GM12801 (cell line): ENCODE measurements around the gene CLEC2B.

ENCODE experiments used
- TF ChIP-seq, protein P1 (sequence below): IDR thresholded peaks from one replicate; pipeline ENCODE4 v1.5.1; 2011; ENCODE audit warnings: control low read depth; ENCODE audit not compliant: insufficient read length; ENCODE audit errors: extremely low read depth

Gene CLEC2B

DNA sequence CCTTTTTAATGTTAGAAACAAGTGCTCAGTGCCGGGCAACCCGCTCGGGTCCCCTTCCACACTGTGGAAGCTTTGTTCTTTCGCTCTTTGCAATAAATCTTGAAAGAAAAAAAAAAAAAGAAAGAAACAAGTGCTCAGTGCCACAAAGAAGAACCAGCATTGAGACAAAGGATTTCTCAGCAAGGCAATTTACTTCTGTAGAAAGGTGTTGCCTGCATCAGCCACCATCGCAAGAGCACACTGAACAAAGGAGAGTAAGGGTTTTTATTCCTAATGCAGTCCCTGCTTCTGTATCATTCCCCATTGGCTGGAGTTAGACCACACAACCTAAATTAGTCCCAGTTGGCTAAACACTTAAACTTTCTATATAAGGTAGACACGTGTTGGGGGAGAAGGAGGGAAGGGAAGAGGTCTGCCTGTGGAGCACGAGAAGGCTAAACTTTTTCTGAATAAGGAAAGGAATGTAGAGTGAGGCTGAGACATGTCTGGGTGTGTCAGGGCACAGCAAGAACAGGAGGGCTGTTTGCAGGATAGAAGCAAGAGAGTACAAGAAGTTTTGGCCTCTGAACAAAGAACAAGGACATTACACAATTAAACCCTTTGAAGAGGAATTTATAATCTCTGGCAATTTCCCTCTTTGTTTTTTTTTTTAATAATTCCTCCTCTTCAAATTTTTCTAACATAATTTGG lies 33.5 kb upstream of the CLEC2B start:
- TF ChIP-seq, protein P1, sequence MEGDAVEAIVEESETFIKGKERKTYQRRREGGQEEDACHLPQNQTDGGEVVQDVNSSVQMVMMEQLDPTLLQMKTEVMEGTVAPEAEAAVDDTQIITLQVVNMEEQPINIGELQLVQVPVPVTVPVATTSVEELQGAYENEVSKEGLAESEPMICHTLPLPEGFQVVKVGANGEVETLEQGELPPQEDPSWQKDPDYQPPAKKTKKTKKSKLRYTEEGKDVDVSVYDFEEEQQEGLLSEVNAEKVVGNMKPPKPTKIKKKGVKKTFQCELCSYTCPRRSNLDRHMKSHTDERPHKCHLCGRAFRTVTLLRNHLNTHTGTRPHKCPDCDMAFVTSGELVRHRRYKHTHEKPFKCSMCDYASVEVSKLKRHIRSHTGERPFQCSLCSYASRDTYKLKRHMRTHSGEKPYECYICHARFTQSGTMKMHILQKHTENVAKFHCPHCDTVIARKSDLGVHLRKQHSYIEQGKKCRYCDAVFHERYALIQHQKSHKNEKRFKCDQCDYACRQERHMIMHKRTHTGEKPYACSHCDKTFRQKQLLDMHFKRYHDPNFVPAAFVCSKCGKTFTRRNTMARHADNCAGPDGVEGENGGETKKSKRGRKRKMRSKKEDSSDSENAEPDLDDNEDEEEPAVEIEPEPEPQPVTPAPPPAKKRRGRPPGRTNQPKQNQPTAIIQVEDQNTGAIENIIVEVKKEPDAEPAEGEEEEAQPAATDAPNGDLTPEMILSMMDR: no peak

DNA sequence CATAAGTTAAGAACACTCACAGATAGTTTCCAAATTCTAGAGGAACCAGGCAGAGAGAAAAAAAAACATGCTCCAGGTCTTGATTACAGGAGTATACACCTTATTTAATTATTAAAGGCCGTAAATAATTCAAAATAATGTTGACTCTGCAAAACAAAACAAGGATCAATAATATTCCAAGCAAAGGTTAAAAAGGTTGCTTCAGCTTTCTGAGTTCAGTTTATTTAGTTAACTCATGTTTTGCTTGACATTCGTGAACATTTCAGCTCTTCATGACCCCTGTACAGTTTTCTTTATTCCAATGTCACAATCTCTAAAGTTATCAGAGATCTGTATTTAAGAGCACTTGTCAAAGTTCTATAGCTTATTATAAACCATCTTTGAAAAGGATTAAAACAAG lies 31.8 kb upstream of the CLEC2B start:
- TF ChIP-seq, protein P1: no peak

DNA sequence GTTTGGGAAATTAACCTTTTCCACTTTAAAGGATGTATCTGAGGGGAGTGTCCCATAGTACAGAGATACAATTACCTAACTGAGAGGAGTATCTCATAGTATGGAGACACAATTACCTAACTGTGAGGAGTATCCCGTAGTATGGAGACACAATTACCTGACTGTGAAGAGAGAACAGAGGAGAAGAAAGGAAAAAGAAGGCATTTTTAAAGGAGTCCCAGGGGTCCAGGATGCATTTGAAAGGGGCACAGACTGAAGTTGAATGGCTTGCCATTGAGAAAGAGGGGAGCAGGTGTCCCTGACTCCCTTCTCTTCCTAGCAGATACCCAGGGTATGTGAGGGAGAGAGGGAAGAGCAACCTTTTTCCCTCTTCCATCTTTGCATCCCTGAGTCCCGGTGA lies 30.1 kb upstream of the CLEC2B start:
- TF ChIP-seq, protein P1: no peak

DNA sequence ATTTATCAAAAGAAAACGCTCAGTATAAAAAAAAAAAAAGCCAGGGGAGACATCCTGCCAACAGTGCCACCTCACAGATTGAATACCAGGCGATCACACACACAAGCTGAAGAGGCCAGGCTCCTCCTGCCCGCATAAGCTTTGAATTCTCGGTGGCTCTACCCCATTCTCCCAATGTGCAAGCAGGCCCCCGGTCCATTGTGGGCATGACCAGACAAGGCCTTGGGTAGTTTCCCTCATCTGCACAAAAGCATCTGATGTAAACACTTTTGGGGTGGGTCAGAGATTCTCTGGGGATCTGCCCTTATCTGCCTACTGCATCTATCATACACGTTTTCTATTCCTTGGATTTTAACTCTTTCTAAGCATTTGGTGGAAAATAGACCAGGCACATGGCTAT lies 28.4 kb upstream of the CLEC2B start:
- TF ChIP-seq, protein P1: no peak

DNA sequence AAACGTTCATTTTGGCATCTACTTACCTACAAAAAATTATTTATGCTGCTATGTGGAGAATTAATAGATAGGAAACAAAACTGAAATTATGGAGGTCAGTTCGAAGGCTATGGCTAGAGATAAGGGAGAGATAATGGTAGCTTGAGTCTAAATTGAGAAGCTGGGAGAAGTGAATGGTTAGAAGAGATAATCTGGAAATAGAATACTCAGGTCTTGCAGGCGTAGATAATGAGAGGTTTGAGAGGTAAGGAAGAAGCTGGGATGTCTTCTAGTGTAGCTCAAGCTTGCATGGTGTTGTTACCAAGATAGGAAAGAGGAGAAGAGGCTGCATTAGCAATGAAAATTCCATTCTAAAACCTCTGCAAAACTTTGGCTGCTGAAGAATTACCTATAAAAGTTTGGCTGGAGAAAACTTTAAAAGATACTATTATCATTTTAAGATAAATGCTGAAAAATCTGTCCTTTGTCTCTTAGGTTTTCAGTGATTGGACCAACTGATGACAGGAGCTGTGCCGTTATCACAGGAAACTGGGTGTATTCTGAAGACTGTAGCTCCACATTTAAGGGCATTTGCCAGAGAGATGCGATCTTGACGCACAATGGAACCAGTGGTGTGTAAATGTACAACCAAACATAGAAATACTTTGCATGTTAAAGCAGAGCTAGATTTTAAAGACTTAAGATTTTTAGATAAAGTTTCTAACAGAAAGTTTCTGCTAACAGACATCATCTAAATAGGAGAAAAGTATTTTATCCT lies 26.2 kb upstream of the CLEC2B start:
- TF ChIP-seq, protein P1: no peak

DNA sequence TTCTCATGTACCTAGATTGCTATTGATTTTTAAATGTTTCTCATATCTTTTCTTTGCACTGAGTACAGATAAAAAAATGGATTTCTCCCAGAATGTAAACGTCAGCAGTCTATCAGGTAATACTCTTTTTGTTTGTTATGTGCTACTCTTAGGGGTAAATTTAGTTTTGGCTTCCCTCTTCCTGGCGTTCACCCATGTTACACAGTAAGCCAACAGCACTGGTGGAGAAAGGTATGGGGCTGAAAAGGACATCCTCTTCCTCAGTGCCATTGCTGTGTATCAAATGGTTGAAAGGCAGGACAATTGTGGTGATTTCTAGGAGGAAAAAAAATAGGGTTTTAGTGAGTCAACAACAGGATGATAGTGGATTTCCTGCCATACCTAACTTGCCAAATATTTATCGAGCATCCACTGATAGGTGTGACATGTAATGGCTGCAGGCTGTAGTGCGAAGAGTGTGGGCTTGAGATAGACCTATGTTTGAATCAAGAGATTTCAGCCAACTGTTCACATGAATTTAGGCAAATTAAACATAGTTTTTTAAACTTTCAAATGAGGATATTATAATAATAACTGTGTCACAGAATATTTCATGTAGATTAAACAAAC lies 19.6 kb upstream of the CLEC2B start:
- TF ChIP-seq, protein P1: no peak

DNA sequence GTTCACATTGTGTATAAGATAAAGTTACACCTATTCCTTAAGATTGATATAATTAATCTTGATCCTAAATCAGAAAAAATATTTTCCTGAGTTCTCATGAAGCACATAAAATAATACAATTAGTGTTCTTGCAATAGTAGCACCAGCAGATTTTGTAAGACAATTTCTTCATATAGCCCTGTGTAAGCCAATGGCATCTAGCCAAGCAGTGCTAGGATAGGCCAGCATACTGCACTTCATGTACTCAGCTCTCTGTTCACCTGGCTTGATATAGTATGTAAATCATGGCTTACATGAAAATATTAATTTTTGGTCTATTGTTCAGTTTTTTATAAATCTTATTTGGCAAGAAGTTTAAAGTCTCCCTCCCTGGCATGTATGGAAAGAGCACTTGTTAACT lies 14.0 kb upstream of the CLEC2B start:
- TF ChIP-seq, protein P1: no peak
